Fibroblast of peridontal ligament (primary cell): ENCODE data around the gene MYL1.

Experiments
- DNase-seq: peaks from one replicate; pipeline ENCODE4 v3.0.0-alpha.2; 2010; ENCODE audit errors: extremely low read depth

Gene MYL1

GRCh38 chr2:210315015-210315788, at the start of gene MYL1:
Gene MYL1, minus strand, starts transcription at chr2:210315174. Its CDS starts 132 bp downstream, at chr2:210315042.
- no peak for DNase-seq

GRCh38 chr2:210363876-210364275, 48.9 kb upstream of the MYL1 start:
- DNase-seq = no peak

- DNase-seq = no peak
These were observed 48.3 kb upstream of the MYL1 start for GRCh38 chr2:210363261-210363660.

GRCh38 chr2:210360412-210360811, 45.4 kb upstream of the MYL1 start:
- no peak for DNase-seq

GRCh38 chr2:210356944-210357343, 42.0 kb upstream of the MYL1 start:
- DNase-seq = no peak

- DNase-seq = no peak
These were observed 22.2 kb upstream of the MYL1 start for GRCh38 chr2:210337159-210337558.

GRCh38 chr2:210324906-210325305, 9.9 kb upstream of the MYL1 start:
- DNase-seq = no peak

- no peak for DNase-seq
These were observed 9.5 kb upstream of the MYL1 start for GRCh38 chr2:210324458-210324857.

GRCh38 chr2:210323003-210323402, 8.0 kb upstream of the MYL1 start:
- DNase-seq = no peak

GRCh38 chr2:210318891-210319290, 3.9 kb upstream of the MYL1 start:
- DNase-seq = no peak

GRCh38 chr2:210318486-210318885, 3.5 kb upstream of the MYL1 start:
- DNase-seq = no peak

GRCh38 chr2:210310550-210310949, 4.4 kb downstream of the MYL1 start:
- no peak for DNase-seq

GRCh38 chr2:210309548-210310233, 5.3 kb downstream of the MYL1 start:
- DNase-seq = no peak

- DNase-seq = no peak
These were observed 11.5 kb downstream of the MYL1 start for GRCh38 chr2:210303498-210303897.

GRCh38 chr2:210302326-210302725, 12.6 kb downstream of the MYL1 start:
- no peak for DNase-seq

GRCh38 chr2:210299866-210300373, 15.1 kb downstream of the MYL1 start:
- DNase-seq = no peak

GRCh38 chr2:210288408-210288807, 26.6 kb downstream of the MYL1 start:
- DNase-seq = no peak

- DNase-seq = no peak
These were observed 27.7 kb downstream of the MYL1 start for GRCh38 chr2:210287301-210287700.

GRCh38 chr2:210286123-210286680, 28.8 kb downstream of the MYL1 start:
- DNase-seq = no peak

GRCh38 chr2:210277133-210277532, 37.8 kb downstream of the MYL1 start:
- no peak for DNase-seq

- no peak for DNase-seq
These were observed 43.7 kb downstream of the MYL1 start for GRCh38 chr2:210271300-210271699.

GRCh38 chr2:210269148-210269547, 45.8 kb downstream of the MYL1 start:
- DNase-seq = no peak

- DNase-seq = no peak
These were observed 46.7 kb downstream of the MYL1 start for GRCh38 chr2:210268281-210268680.
